ENCODE measurements around the gene PLA2G3. TPM values are rescaled to one million over a fixed set of nuclear protein-coding genes. Genes with fewer than 3 reads are reported as not detected.

The PLA2G3 gene
- total RNA-seq, 6 donors from 2014 or later: 0.79 to 8.1 (median 5.5) TPM

GRCh38 chr22:31106001-31106571 lies 34.2 kb downstream of the PLA2G3 start:
- Histone ChIP-seq H3K9me3 (no peaks in the 10 kb centered on the region), H3K27ac (peak overlapping the region; percentile 86 to 96 (median 92)), H3K4me3 (peak overlapping the region in 3 of 4 donors; percentile 56 to 76 (median 67)), H3K4me1 (peaks cover 15 to 22% (median 20%) of the 10 kb centered on the region in 4 donors), H3K36me3 (peaks cover 0 to 24% (median 9%) of the 10 kb centered on the region in 4 donors), H3K27me3 (no peaks in the 10 kb centered on the region)
- 62 to 79% methylated on average over 2 to 4 of the region's 4 CpGs for WGBS, 2 donors
- no peak for TF ChIP-seq POLR2A (IDR thresholded peaks at IDR 0.05)
- no peak for TF ChIP-seq EP300 (IDR thresholded peaks at IDR 0.05)
- no peak for TF ChIP-seq POLR2AphosphoS5 (IDR thresholded peaks at IDR 0.05)
- no peak for TF ChIP-seq CTCF (IDR thresholded peaks at IDR 0.05)
- DNase-seq: no peak
- no peak for ATAC-seq (ENCODE audit: low FRiP score in 2 of 2)

- Histone ChIP-seq H3K27ac (peak overlapping the region; percentile 86 to 96 (median 92)), H3K36me3 (peaks cover 0 to 31% (median 12%) of the 10 kb centered on the region in 4 donors), H3K9me3 (no peaks in the 10 kb centered on the region), H3K27me3 (no peaks in the 10 kb centered on the region), H3K4me1 (peaks cover 15 to 22% (median 20%) of the 10 kb centered on the region in 4 donors), H3K4me3 (no peak overlapping the region)
- TF ChIP-seq CTCF (IDR thresholded peaks at IDR 0.05) (no peak), EP300 (IDR thresholded peaks at IDR 0.05) (no peak), POLR2A (IDR thresholded peaks at IDR 0.05) (no peak), POLR2AphosphoS5 (IDR thresholded peaks at IDR 0.05) (no peak)
- WGBS, 2 donors: 84 to 86% methylated on average over 10 to 11 of the region's 11 CpGs
- ATAC-seq (ENCODE audit: low FRiP score in 2 of 2) (no peak), DNase-seq (no peak)
Measured at GRCh38 chr22:31105282-31105929, 34.9 kb downstream of the PLA2G3 start.

- DNase-seq (peak in 1 of 2 donors; percentile 85), ATAC-seq (ENCODE audit: low FRiP score in 2 of 2) (no peak)
- H3K9me3 ChIP-seq: no peaks in the 10 kb centered on the region
- 55 to 87% methylated on average over 27 to 35 of the region's 35 CpGs for WGBS, 2 donors
- peaks cover under 1 to 36% (median 14%) of the 10 kb centered on the region in 4 donors for H3K36me3 ChIP-seq
- peak overlapping the region in 2 of 4 donors; percentile 35 to 57 for H3K27ac ChIP-seq
- no peaks in the 10 kb centered on the region for H3K27me3 ChIP-seq
- TF ChIP-seq CTCF (IDR thresholded peaks at IDR 0.05): no peak
- no peak for TF ChIP-seq POLR2A (IDR thresholded peaks at IDR 0.05)
- TF ChIP-seq EP300 (IDR thresholded peaks at IDR 0.05): no peak
- TF ChIP-seq POLR2AphosphoS5 (IDR thresholded peaks at IDR 0.05): no peak
- no peak overlapping the region for H3K4me3 ChIP-seq
- peaks cover 15 to 22% (median 20%) of the 10 kb centered on the region in 4 donors for H3K4me1 ChIP-seq
Measured at GRCh38 chr22:31104869-31105268, 35.4 kb downstream of the PLA2G3 start.

- DNase-seq (peak in 1 of 2 donors; percentile 85), ATAC-seq (ENCODE audit: low FRiP score in 2 of 2) (no peak)
- no peaks in the 10 kb centered on the region for H3K9me3 ChIP-seq
- H3K36me3 ChIP-seq: peaks cover 4 to 44% (median 22%) of the 10 kb centered on the region in 4 donors
- peaks cover 15 to 22% (median 20%) of the 10 kb centered on the region in 4 donors for H3K4me1 ChIP-seq
- no peaks in the 10 kb centered on the region for H3K27me3 ChIP-seq
- 87 to 93% methylated on average over 20 to 32 of the region's 33 CpGs for WGBS, 2 donors
- no peak for TF ChIP-seq POLR2AphosphoS5 (IDR thresholded peaks at IDR 0.05)
- no peak for TF ChIP-seq CTCF (IDR thresholded peaks at IDR 0.05)
- TF ChIP-seq EP300 (IDR thresholded peaks at IDR 0.05): no peak
- no peak for TF ChIP-seq POLR2A (IDR thresholded peaks at IDR 0.05)
- H3K27ac ChIP-seq: peak overlapping the region in 3 of 4 donors; percentile 35 to 76 (median 57)
- no peak overlapping the region for H3K4me3 ChIP-seq
Measured at GRCh38 chr22:31103899-31104694, 36.2 kb downstream of the PLA2G3 start.
